ENCODE data around the gene C15orf61.

C15orf61 gene

DNA sequence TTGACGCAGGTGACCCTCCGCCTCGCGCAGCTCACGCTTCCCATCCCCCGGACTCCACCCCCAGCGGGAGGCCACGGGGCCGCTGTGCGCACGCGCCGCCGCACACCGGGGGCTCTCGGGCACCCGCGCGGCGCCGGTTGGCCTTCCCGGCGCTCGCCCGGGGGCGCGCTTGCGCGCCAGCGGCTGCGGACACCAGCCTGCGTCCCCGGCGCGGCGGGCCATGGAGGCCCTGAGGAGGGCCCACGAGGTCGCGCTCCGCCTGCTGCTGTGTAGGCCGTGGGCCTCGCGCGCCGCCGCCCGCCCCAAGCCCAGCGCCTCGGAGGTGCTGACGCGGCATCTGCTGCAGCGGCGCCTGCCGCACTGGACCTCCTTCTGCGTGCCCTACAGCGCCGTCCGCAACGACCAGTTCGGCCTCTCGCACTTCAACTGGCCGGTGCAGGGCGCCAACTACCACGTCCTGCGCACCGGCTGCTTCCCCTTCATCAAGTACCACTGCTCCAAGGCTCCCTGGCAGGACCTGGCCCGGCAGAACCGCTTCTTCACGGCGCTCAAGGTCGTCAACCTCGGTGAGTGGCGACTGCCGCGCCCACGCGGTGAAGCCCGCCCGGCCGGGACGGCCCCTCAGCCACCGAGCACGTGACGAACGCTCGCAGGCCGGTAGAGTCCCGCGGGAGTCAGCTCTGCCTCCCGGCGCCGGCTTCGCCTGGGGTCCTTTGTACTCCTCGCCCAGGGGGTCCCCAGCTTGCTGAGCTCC, at the start of gene C15orf61:
Gene C15orf61 (plus strand): TSS at position 103 of the 754 bp plus-strand sequence. CDS start 118 bp downstream, at position 221.
- CTCF ChIA-PET = interaction anchor here (0.8 to 1.5 kb wide), 5 partner anchors 12 to 303 kb away, joined by 3 to 4 read pairs (median 3); no protein-coding TSS in a partner anchor
- Histone ChIP-seq H3K4me3 (ENCODE audit: low read depth, low read length) (peak within 1 kb of the TSS; percentile 61), H3K27ac (ENCODE audit: extremely low read depth, low read depth, low read length) (peak within 1 kb of the TSS; percentile 100), H3K36me3 (ENCODE audit: control insufficient read depth in 2 of 2, insufficient read depth in 1 of 2, low read length in 2 of 2) (peaks cover 0 to 4% of the 10 kb centered on the region in 2 experiments; a peak in 1 of 3 replicates), H3K9me3 (ENCODE audit: control insufficient read depth, insufficient read depth, low read depth, low read length) (no peaks in the 10 kb centered on the region), H3K4me1 (ENCODE audit: control insufficient read depth, insufficient read depth, low read length) (peaks cover 17% of the 10 kb centered on the region)
- POLR2A ChIA-PET = interaction anchor here (0.5 to 2.8 kb wide), 8 partner anchors 11 to 703 kb away, joined by 3 to 15 read pairs (median 3); partner anchors contain the start of genes MAP2K5 and SKOR1
- TF ChIP-seq ZBTB20 (tag by site-specific recombination; IDR thresholded peaks at IDR 0.05) = peak; percentile 74; the same call in 1 of the 2 replicates
- TF ChIP-seq, protein P1, sequence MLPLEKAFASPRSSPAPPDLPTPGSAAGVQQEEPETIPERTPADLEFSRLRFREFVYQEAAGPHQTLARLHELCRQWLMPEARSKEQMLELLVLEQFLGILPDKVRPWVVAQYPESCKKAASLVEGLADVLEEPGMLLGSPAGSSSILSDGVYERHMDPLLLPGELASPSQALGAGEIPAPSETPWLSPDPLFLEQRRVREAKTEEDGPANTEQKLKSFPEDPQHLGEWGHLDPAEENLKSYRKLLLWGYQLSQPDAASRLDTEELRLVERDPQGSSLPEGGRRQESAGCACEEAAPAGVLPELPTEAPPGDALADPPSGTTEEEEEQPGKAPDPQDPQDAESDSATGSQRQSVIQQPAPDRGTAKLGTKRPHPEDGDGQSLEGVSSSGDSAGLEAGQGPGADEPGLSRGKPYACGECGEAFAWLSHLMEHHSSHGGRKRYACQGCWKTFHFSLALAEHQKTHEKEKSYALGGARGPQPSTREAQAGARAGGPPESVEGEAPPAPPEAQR (tag by site-specific recombination; IDR thresholded peaks at IDR 0.05) = no peak
- TF ChIP-seq ZNF133 (tag by site-specific recombination; IDR thresholded peaks at IDR 0.05) = peak; percentile 42; the same call in 1 of the 2 replicates
- TF ChIP-seq ZNF324 (tag by site-specific recombination; IDR thresholded peaks at IDR 0.05) = peak; percentile 98
- TF ChIP-seq ZNF600 (tag by site-specific recombination; IDR thresholded peaks at IDR 0.05) = peak; percentile 95
- TF ChIP-seq MEIS1 (CRISPR knock-in tag; IDR thresholded peaks at IDR 0.05; ENCODE audit: borderline replicate concordance) = no peak
- TF ChIP-seq ZNF335 (tag by site-specific recombination; conservative IDR thresholded peaks at IDR 0.05) = peak; percentile 95
- peak; percentile 85; the same call in 1 of the 2 replicates for TF ChIP-seq ZNF2 (tag by site-specific recombination; IDR thresholded peaks at IDR 0.05)
- TF ChIP-seq ZNF596 (tag by site-specific recombination; IDR thresholded peaks at IDR 0.05) = 0 out of 2 replicates have a peak, but pooled peaks have one; percentile 11
- TF ChIP-seq ZNF521 (tag by site-specific recombination; IDR thresholded peaks at IDR 0.05) = no peak
- peak; percentile 77; the same call in 1 of the 2 replicates for TF ChIP-seq ZNF626 (tag by site-specific recombination; IDR thresholded peaks at IDR 0.05)
- TF ChIP-seq, protein P2, sequence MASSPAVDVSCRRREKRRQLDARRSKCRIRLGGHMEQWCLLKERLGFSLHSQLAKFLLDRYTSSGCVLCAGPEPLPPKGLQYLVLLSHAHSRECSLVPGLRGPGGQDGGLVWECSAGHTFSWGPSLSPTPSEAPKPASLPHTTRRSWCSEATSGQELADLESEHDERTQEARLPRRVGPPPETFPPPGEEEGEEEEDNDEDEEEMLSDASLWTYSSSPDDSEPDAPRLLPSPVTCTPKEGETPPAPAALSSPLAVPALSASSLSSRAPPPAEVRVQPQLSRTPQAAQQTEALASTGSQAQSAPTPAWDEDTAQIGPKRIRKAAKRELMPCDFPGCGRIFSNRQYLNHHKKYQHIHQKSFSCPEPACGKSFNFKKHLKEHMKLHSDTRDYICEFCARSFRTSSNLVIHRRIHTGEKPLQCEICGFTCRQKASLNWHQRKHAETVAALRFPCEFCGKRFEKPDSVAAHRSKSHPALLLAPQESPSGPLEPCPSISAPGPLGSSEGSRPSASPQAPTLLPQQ (tag by site-specific recombination; IDR thresholded peaks at IDR 0.05) = peak; percentile 97
- peak; percentile 63 for TF ChIP-seq YY2 (tag by site-specific recombination; IDR thresholded peaks at IDR 0.05)
- peak; percentile 85 for TF ChIP-seq YY1 (tag by site-specific recombination; IDR thresholded peaks at IDR 0.05)
- TF ChIP-seq ZNF266 (tag by site-specific recombination; IDR thresholded peaks at IDR 0.05; ENCODE audit: low read depth) = no peak
- no peak for TF ChIP-seq RBAK (tag by site-specific recombination; IDR thresholded peaks at IDR 0.05)
- peak; percentile 100 for TF ChIP-seq GLIS1 (tag by site-specific recombination; IDR thresholded peaks at IDR 0.05)
- peak; percentile 63; the same call in 1 of the 2 replicates for TF ChIP-seq SCRT2 (tag by site-specific recombination; IDR thresholded peaks at IDR 0.05)
- no peak for TF ChIP-seq ZNF529 (tag by site-specific recombination; IDR thresholded peaks at IDR 0.05; ENCODE audit: insufficient replicate concordance)
- TF ChIP-seq MZF1 (tag by site-specific recombination; IDR thresholded peaks at IDR 0.05; ENCODE audit: borderline replicate concordance) = no peak; the same call in 1 of the 2 replicates
- TF ChIP-seq, protein P3, sequence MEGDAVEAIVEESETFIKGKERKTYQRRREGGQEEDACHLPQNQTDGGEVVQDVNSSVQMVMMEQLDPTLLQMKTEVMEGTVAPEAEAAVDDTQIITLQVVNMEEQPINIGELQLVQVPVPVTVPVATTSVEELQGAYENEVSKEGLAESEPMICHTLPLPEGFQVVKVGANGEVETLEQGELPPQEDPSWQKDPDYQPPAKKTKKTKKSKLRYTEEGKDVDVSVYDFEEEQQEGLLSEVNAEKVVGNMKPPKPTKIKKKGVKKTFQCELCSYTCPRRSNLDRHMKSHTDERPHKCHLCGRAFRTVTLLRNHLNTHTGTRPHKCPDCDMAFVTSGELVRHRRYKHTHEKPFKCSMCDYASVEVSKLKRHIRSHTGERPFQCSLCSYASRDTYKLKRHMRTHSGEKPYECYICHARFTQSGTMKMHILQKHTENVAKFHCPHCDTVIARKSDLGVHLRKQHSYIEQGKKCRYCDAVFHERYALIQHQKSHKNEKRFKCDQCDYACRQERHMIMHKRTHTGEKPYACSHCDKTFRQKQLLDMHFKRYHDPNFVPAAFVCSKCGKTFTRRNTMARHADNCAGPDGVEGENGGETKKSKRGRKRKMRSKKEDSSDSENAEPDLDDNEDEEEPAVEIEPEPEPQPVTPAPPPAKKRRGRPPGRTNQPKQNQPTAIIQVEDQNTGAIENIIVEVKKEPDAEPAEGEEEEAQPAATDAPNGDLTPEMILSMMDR (tag by site-specific recombination; IDR thresholded peaks at IDR 0.05) = peak; percentile 98
- peak; percentile 83 for TF ChIP-seq EGR2 (tag by site-specific recombination; IDR thresholded peaks at IDR 0.05; ENCODE audit: low read depth)
- TF ChIP-seq, protein P4, sequence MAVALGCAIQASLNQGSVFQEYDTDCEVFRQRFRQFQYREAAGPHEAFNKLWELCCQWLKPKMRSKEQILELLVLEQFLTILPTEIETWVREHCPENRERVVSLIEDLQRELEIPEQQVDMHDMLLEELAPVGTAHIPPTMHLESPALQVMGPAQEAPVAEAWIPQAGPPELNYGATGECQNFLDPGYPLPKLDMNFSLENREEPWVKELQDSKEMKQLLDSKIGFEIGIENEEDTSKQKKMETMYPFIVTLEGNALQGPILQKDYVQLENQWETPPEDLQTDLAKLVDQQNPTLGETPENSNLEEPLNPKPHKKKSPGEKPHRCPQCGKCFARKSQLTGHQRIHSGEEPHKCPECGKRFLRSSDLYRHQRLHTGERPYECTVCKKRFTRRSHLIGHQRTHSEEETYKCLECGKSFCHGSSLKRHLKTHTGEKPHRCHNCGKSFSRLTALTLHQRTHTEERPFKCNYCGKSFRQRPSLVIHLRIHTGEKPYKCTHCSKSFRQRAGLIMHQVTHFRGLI (tag by site-specific recombination; IDR thresholded peaks at IDR 0.05) = peak; percentile 96
- peak; percentile 81; the same call in 1 of the 2 replicates for TF ChIP-seq HOXC10 (CRISPR knock-in tag; IDR thresholded peaks at IDR 0.05)
- peak; percentile 82 for TF ChIP-seq ZNF10 (tag by site-specific recombination; IDR thresholded peaks at IDR 0.05)
- TF ChIP-seq, protein P5, sequence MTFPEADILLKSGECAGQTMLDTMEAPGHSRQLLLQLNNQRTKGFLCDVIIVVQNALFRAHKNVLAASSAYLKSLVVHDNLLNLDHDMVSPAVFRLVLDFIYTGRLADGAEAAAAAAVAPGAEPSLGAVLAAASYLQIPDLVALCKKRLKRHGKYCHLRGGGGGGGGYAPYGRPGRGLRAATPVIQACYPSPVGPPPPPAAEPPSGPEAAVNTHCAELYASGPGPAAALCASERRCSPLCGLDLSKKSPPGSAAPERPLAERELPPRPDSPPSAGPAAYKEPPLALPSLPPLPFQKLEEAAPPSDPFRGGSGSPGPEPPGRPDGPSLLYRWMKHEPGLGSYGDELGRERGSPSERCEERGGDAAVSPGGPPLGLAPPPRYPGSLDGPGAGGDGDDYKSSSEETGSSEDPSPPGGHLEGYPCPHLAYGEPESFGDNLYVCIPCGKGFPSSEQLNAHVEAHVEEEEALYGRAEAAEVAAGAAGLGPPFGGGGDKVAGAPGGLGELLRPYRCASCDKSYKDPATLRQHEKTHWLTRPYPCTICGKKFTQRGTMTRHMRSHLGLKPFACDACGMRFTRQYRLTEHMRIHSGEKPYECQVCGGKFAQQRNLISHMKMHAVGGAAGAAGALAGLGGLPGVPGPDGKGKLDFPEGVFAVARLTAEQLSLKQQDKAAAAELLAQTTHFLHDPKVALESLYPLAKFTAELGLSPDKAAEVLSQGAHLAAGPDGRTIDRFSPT (tag by site-specific recombination; IDR thresholded peaks at IDR 0.05) = peak; percentile 90
- TF ChIP-seq ZNF585B (tag by site-specific recombination; IDR thresholded peaks at IDR 0.05) = peak; percentile 22; the same call in 1 of the 2 replicates
- peak; percentile 91 for TF ChIP-seq KLF16 (tag by site-specific recombination; IDR thresholded peaks at IDR 0.05)
- 0 out of 2 replicates have a peak, but pooled peaks have one; percentile 19 for TF ChIP-seq ZNF239 (tag by site-specific recombination; IDR thresholded peaks at IDR 0.05)
- peak; percentile 71 for TF ChIP-seq SP2 (tag by site-specific recombination; IDR thresholded peaks at IDR 0.05)
